Fibroblast of villous mesenchyme (primary cell): ENCODE data around the gene INSRR. TPM values are rescaled to one million over a fixed set of nuclear protein-coding genes. Genes with fewer than 3 reads are reported as not detected.
A peak's percentile ranks its signal among the peaks of the same experiment; 100 is the strongest.

Experiments used
- DNase-seq: peaks from one replicate; pipeline ENCODE4 v3.0.0-alpha.2; 2010; ENCODE audit warnings: low read depth
- H3K4me3 ChIP-seq: 2 replicates; pipeline ENCODE4 v1.5.1; 2011; ENCODE audit warnings: low read depth, mild to moderate bottlenecking, low read length
- CTCF ChIP-seq: IDR thresholded peaks from 2 replicates; pipeline ENCODE4 v1.5.1; 2012; ENCODE audit warnings: low read depth, mild to moderate bottlenecking, low read length; ENCODE audit not compliant: insufficient read depth
- total RNA-seq: library from RNA; depleted of rRNA; stranded (reverse); fragments of >200 nt; gene quantifications from 2 replicates; pipeline ENCODE4 v1.2.3, GENCODE V29; 2012

INSRR gene
- total RNA-seq, 1 donor: not detected

- H3K4me3 ChIP-seq: peak overlapping the region; percentile 65
These were observed 35.1 kb upstream of the INSRR start for GRCh38 chr1:156894001-156894400.

GRCh38 chr1:156893048-156893953, 34.4 kb upstream of the INSRR start, which contains the start of gene PEAR1:
Gene PEAR1 (plus strand): TSS chr1:156893718. CDS start chr1:156903927, 10,209 bp downstream.
- H3K4me3 ChIP-seq: peak within 1 kb of the TSS; percentile 65
- DNase-seq: peak; percentile 53
- TF ChIP-seq CTCF: peak; percentile 10

More at GRCh38 chr1:156894001-156894400, 35.1 kb upstream of the INSRR start:
- no peak for TF ChIP-seq CTCF
- DNase-seq: peak; percentile 37

- DNase-seq: peak; percentile 94
- H3K4me3 ChIP-seq: peak overlapping the region; percentile 43
- TF ChIP-seq CTCF: peak; percentile 81
These were observed 33.5 kb upstream of the INSRR start for GRCh38 chr1:156892190-156893047.

GRCh38 chr1:156889802-156890580, 31.1 kb upstream of the INSRR start:
- peak; percentile 87 for TF ChIP-seq CTCF
- H3K4me3 ChIP-seq: no peak overlapping the region
- DNase-seq: peak; percentile 84

GRCh38 chr1:156887734-156888133, 28.8 kb upstream of the INSRR start:
- no peak for DNase-seq
- H3K4me3 ChIP-seq: no peak overlapping the region
- TF ChIP-seq CTCF: no peak

GRCh38 chr1:156887317-156887716, 28.4 kb upstream of the INSRR start:
- H3K4me3 ChIP-seq: no peak overlapping the region
- no peak for DNase-seq
- TF ChIP-seq CTCF: no peak
